ENCODE measurements around the gene CYP8B1. TPM values are rescaled to one million over a fixed set of nuclear protein-coding genes. Genes with fewer than 3 reads are reported as not detected.

The CYP8B1 gene
- total RNA-seq (2022) (not detected in 2 replicates), Bru-seq, nascent RNA (not detected), BruChase-seq, experiment 1, labeled RNA remaining after a 2-hour chase (not detected), BruChase-seq, experiment 2, labeled RNA remaining after a 6-hour chase (not detected)
- long read RNA-seq, partial matches to known transcripts: 0 of 2 reads
- long read RNA-seq, other reads (novel, unspliced or antisense): 2 of 2 reads

GRCh38 chr3:42875325-42876151 lies at the start of gene CYP8B1:
CYP8B1 (minus strand) TSS chr3:42875879; CDS start chr3:42875816, 63 bp downstream.
- Mint-ChIP-seq H3K9me3 (ENCODE audit: unreplicated experiment) (no peaks in the 10 kb centered on the region), H3K27me3 (ENCODE audit: insufficient read depth, unreplicated experiment) (peaks cover 4% of the 10 kb centered on the region), H3K36me3 (ENCODE audit: insufficient read depth, unreplicated experiment) (no peaks in the 10 kb centered on the region), H3K27ac (ENCODE audit: unreplicated experiment) (no peak within 1 kb of the TSS), H3K4me3 (ENCODE audit: unreplicated experiment) (no peak within 1 kb of the TSS), H3K4me1 (ENCODE audit: low read depth, unreplicated experiment) (no peaks in the 10 kb centered on the region)
- BruUV-seq (replicated peaks): no TSS peak
- DNase-seq: no peak
- no peaks in the 10 kb centered on the region for H3K36me3 ChIP-seq (ENCODE audit: control insufficient read depth, insufficient read depth, low read length)
- no peak for TF ChIP-seq CTCF (IDR thresholded peaks at IDR 0.05; ENCODE audit: insufficient read depth in 1 of 2, low read depth in 1 of 2, low read length in 1 of 2, severe bottlenecking in 1 of 2, unreplicated experiment in 1 of 2)
- no peak within 1 kb of the TSS for H3K4me3 ChIP-seq (ENCODE audit: low read depth, low read length)
- H3K27me3 ChIP-seq (replicated peaks; ENCODE audit: control insufficient read depth, insufficient read depth, low read length): no peaks in the 10 kb centered on the region
- peaks cover 3% of the 10 kb centered on the region; the same call in 1 of the 2 replicates for H3K4me1 ChIP-seq
- intact Hi-C loops (cut with micrococcal nuclease; ENCODE audit: unreplicated experiment): no loop called here
- ChIA-PET CTCF (no interaction called here), POLR2A (no interaction called here)
- H3K9me3 ChIP-seq: no peaks in the 10 kb centered on the region

GRCh38 chr3:42923606-42924005 lies 47.9 kb upstream of the CYP8B1 start:
- Mint-ChIP-seq H3K27me3 (ENCODE audit: insufficient read depth, unreplicated experiment) (peaks cover 7% of the 10 kb centered on the region), H3K4me3 (ENCODE audit: unreplicated experiment) (no peak overlapping the region), H3K4me1 (ENCODE audit: low read depth, unreplicated experiment) (no peaks in the 10 kb centered on the region), H3K27ac (ENCODE audit: unreplicated experiment) (no peak overlapping the region), H3K9me3 (ENCODE audit: unreplicated experiment) (no peaks in the 10 kb centered on the region), H3K36me3 (ENCODE audit: insufficient read depth, unreplicated experiment) (no peaks in the 10 kb centered on the region)
- TF ChIP-seq CTCF (IDR thresholded peaks at IDR 0.05; ENCODE audit: insufficient read depth in 1 of 2, low read depth in 1 of 2, low read length in 1 of 2, severe bottlenecking in 1 of 2, unreplicated experiment in 1 of 2): no peak
- ChIA-PET POLR2A (no interaction called here), CTCF (no interaction called here)
- DNase-seq: no peak
- Histone ChIP-seq H3K4me1 (no peaks in the 10 kb centered on the region), H3K9me3 (peaks cover 9% of the 10 kb centered on the region; the same call in 1 of the 2 replicates), H3K4me3 (ENCODE audit: low read depth, low read length) (no peak overlapping the region), H3K27me3 (replicated peaks; ENCODE audit: control insufficient read depth, insufficient read depth, low read length) (no peaks in the 10 kb centered on the region; the same call in 1 of the 2 replicates), H3K36me3 (ENCODE audit: control insufficient read depth, insufficient read depth, low read length) (no peaks in the 10 kb centered on the region)
- BruUV-seq (replicated peaks): no TSS peak
- intact Hi-C loops (cut with micrococcal nuclease; ENCODE audit: unreplicated experiment): no loop called here

- no peaks in the 10 kb centered on the region; the same call in 1 of the 2 replicates for H3K4me1 ChIP-seq
- DNase-seq: peak in 1 of 2 experiments; percentile 9
- no peaks in the 10 kb centered on the region for H3K4me1 Mint-ChIP-seq (ENCODE audit: low read depth, unreplicated experiment)
- CTCF ChIA-PET: no interaction called here
- H3K4me3 ChIP-seq (ENCODE audit: low read depth, low read length): no peak overlapping the region
- POLR2A ChIA-PET: no interaction called here
- H3K36me3 ChIP-seq (ENCODE audit: control insufficient read depth, insufficient read depth, low read length): no peaks in the 10 kb centered on the region; the same call in 1 of the 2 replicates
- TF ChIP-seq CTCF (IDR thresholded peaks at IDR 0.05; ENCODE audit: insufficient read depth in 1 of 2, low read depth in 1 of 2, low read length in 1 of 2, severe bottlenecking in 1 of 2, unreplicated experiment in 1 of 2): no peak
- H3K27me3 ChIP-seq (replicated peaks; ENCODE audit: control insufficient read depth, insufficient read depth, low read length): no peaks in the 10 kb centered on the region
- H3K9me3 Mint-ChIP-seq (ENCODE audit: unreplicated experiment): peaks cover 45% of the 10 kb centered on the region
- no peaks in the 10 kb centered on the region for H3K27me3 Mint-ChIP-seq (ENCODE audit: insufficient read depth, unreplicated experiment)
- H3K27ac Mint-ChIP-seq (ENCODE audit: unreplicated experiment): no peak overlapping the region
- no peak overlapping the region for H3K4me3 Mint-ChIP-seq (ENCODE audit: unreplicated experiment)
- no TSS peak for BruUV-seq (replicated peaks)
- intact Hi-C loops (cut with micrococcal nuclease; ENCODE audit: unreplicated experiment): no loop called here
- peaks cover 47% of the 10 kb centered on the region for H3K36me3 Mint-ChIP-seq (ENCODE audit: insufficient read depth, unreplicated experiment)
- H3K9me3 ChIP-seq: peaks cover 57% of the 10 kb centered on the region
Observed at GRCh38 chr3:42914771-42915515, 39.3 kb upstream of the CYP8B1 start.
